Neural crest cell (in vitro differentiated cells): ENCODE measurements around the gene HES7. TPM values are rescaled to one million over a fixed set of nuclear protein-coding genes. Genes with fewer than 3 reads are reported as not detected.

ENCODE experiments used
- DNase-seq: peaks from one replicate; pipeline ENCODE4 v3.0.0; 2021; ENCODE audit warnings: low read depth, mixed read lengths, low spot score
- H3K27ac Mint-ChIP-seq: one replicate; pipeline ENCODE4 v1.8.0; 2021; ENCODE audit warnings: mild to moderate bottlenecking, mixed read lengths; ENCODE audit not compliant: unreplicated experiment
- H3K27me3 Mint-ChIP-seq: 2 replicates; pipeline ENCODE4 v1.8.0; 2021; ENCODE audit warnings: low read depth, mild to moderate bottlenecking, mixed read lengths
- H3K36me3 Mint-ChIP-seq: 2 replicates; pipeline ENCODE4 v1.8.0; 2021; ENCODE audit warnings: low read depth, mild to moderate bottlenecking, mixed read lengths
- H3K4me1 Mint-ChIP-seq: 2 replicates; pipeline ENCODE4 v1.8.0; 2021; ENCODE audit warnings: mixed read lengths
- H3K4me3 Mint-ChIP-seq: one replicate; pipeline ENCODE4 v1.8.0; 2021; ENCODE audit warnings: mild to moderate bottlenecking, mixed read lengths
- H3K9me3 Mint-ChIP-seq: 2 replicates; pipeline ENCODE4 v1.8.0; 2021; ENCODE audit warnings: mixed read lengths
- total RNA-seq: library from RNA; stranded (reverse); gene quantifications from 2 replicates; pipeline ENCODE4 v1.2.1, GENCODE V29; 2021
- TF ChIP-seq, protein P1 (sequence below): fragments of 200-600 bp; sonication (generic); conservative IDR thresholded peaks from 2 replicates; pipeline ENCODE4 v1.5.0; 2021; ENCODE audit warnings: antibody characterized with exemption, mild to moderate bottlenecking

Gene HES7
- total RNA-seq, 1 donor from 2014 or later, result 0.56 TPM

DNA sequence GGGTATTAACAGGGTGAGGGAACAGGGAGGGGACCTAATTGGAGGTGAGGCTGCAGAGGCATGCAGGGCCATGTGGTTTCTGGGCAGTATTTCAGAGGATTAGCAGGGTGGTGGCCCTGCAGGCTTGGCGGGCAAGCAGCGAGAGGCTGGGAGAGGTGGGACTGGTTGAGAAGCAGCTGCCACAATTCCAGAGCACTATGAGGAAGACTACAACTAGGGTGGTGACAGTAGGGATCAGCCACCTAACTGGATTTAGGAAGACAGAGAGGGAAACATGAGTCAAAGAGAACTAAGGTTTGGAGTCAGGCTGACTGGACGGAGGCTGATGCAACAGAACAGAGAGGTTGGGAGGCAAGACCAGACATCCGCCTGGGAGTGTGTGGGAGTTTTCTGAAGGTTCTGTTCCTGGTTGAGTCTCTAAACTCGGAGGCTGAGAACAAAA lies 17.9 kb downstream of the HES7 start:
- Mint-ChIP-seq H3K4me1 (no peaks in the 10 kb centered on the region), H3K4me3 (no peak overlapping the region), H3K27ac (no peak overlapping the region), H3K36me3 (no peaks in the 10 kb centered on the region), H3K27me3 (peaks cover 50% of the 10 kb centered on the region), H3K9me3 (no peaks in the 10 kb centered on the region)
- TF ChIP-seq, protein P1, sequence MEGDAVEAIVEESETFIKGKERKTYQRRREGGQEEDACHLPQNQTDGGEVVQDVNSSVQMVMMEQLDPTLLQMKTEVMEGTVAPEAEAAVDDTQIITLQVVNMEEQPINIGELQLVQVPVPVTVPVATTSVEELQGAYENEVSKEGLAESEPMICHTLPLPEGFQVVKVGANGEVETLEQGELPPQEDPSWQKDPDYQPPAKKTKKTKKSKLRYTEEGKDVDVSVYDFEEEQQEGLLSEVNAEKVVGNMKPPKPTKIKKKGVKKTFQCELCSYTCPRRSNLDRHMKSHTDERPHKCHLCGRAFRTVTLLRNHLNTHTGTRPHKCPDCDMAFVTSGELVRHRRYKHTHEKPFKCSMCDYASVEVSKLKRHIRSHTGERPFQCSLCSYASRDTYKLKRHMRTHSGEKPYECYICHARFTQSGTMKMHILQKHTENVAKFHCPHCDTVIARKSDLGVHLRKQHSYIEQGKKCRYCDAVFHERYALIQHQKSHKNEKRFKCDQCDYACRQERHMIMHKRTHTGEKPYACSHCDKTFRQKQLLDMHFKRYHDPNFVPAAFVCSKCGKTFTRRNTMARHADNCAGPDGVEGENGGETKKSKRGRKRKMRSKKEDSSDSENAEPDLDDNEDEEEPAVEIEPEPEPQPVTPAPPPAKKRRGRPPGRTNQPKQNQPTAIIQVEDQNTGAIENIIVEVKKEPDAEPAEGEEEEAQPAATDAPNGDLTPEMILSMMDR, result no peak
- no peak for DNase-seq

DNA sequence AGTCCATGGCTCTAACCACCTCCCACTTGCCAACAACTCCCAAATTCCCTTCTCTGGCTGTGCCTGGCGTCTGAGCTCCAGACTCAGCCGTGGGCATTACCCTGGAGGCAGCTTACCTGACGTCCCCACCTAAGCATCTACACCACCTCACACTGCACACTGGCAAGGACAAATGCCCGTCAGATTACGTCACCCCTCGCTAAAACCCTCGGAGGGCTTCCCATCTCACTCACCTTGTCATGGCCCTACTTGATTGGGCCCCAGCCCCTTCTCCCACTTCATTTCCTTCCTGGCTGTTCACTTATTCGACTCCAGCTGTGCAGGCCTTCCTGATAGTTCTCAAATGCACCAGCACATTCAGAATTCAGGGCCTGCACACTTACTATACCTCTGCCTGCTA lies 19.0 kb downstream of the HES7 start:
- TF ChIP-seq, protein P1, result no peak
- H3K27ac Mint-ChIP-seq, result no peak overlapping the region

DNA sequence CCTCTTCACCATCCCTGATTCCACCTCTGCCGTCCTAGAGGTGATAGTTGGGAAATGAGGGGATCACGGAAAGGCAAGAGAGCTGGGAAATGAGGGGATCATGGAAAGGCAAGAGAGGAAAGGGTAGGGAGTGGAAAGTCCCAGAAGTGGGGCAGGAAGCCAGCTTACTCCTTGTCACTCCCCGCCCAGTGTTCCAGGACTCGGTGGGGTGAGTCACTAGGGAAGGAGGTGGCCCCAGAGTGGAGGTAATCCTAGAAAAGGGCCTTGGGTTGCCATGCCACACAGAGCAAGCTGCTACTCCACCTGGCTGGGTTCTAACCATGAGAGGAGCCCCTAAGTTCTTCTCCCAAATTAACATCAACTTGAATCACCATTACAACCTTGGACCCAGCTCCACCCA lies 20.4 kb downstream of the HES7 start:
- Mint-ChIP-seq H3K27ac (no peak overlapping the region), H3K4me1 (no peaks in the 10 kb centered on the region), H3K27me3 (peaks cover 27% of the 10 kb centered on the region), H3K9me3 (no peaks in the 10 kb centered on the region), H3K4me3 (no peak overlapping the region), H3K36me3 (no peaks in the 10 kb centered on the region)
- no peak for DNase-seq
- TF ChIP-seq, protein P1, result no peak

More for the DNA sequence above, 19.0 kb downstream of the HES7 start:
- no peak for DNase-seq
- Mint-ChIP-seq H3K36me3 (no peaks in the 10 kb centered on the region), H3K9me3 (no peaks in the 10 kb centered on the region), H3K4me1 (no peaks in the 10 kb centered on the region), H3K27me3 (peaks cover 41% of the 10 kb centered on the region), H3K4me3 (no peak overlapping the region)

DNA sequence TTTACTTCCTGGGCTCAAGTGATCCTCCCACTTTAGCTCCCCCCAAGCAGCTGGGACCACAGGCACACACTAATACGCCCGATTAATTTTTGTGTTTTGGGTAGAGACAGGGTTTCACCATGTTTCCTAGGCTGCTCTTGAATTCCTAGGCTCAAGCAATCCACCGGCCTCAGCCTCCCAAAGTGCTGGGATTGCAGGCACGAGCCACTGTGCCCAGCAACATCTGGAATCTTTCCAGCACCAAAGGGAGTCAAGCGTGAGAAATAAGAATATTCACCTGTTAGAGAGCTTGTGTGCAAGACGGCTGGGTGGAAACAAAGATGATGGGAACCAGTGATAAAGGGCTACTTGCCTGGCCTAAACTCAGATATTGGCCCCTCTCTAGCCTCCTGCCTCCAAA lies 22.2 kb downstream of the HES7 start:
- H3K4me3 Mint-ChIP-seq, result no peak overlapping the region
- no peak overlapping the region for H3K27ac Mint-ChIP-seq
- no peak for DNase-seq
- TF ChIP-seq, protein P1, result no peak
- no peaks in the 10 kb centered on the region for H3K9me3 Mint-ChIP-seq
- no peaks in the 10 kb centered on the region for H3K4me1 Mint-ChIP-seq
- H3K27me3 Mint-ChIP-seq, result peaks cover 25% of the 10 kb centered on the region
- no peaks in the 10 kb centered on the region for H3K36me3 Mint-ChIP-seq

DNA sequence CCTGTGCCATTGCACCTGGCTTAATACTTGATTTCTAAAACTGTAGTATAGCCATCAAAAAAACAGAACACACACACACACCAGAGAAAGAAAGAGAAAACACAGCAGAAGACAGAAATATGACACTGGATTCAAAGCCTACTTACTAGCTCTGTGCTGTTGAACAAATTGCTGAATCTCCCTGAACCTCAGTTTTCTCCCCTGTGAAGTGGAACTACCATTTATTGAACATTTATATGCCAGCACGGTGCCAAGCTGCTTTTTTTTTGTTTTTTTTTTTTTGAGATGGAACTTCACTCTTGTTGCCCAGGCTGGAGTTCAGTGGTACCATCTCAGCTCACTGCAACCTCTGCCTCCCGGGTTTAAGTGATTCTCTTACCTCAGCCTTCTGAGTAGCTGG lies 23.1 kb downstream of the HES7 start:
- DNase-seq, result no peak
- no peaks in the 10 kb centered on the region for H3K9me3 Mint-ChIP-seq
- no peaks in the 10 kb centered on the region for H3K4me1 Mint-ChIP-seq
- no peak overlapping the region for H3K4me3 Mint-ChIP-seq
- H3K36me3 Mint-ChIP-seq, result no peaks in the 10 kb centered on the region
- H3K27ac Mint-ChIP-seq, result no peak overlapping the region
- TF ChIP-seq, protein P1, result no peak
- H3K27me3 Mint-ChIP-seq, result peaks cover 26% of the 10 kb centered on the region

DNA sequence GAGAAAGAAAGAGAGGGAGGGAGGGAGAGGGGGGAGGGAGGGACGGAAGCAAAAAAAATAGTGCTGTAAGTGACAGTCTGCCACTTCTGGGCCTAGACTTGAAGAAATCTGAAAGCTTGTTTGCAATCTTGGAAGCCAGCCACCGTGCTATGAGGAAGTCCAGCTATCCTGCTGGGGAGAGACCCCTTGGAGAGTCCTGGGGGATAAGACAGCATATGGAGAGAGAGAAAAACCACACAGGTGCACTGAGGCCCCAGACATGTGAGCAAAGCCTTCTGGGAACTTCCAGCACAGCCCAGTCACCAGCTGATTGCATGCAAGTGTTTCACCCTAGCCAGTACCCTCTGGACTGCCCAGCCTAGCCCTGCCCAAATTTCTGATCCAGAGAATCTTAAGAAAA lies 23.8 kb downstream of the HES7 start:
- DNase-seq, result no peak
- no peak overlapping the region for H3K4me3 Mint-ChIP-seq
- no peaks in the 10 kb centered on the region for H3K36me3 Mint-ChIP-seq
- H3K27ac Mint-ChIP-seq, result no peak overlapping the region
- no peaks in the 10 kb centered on the region for H3K9me3 Mint-ChIP-seq
- no peaks in the 10 kb centered on the region for H3K4me1 Mint-ChIP-seq
- TF ChIP-seq, protein P1, result no peak
- peaks cover 30% of the 10 kb centered on the region for H3K27me3 Mint-ChIP-seq
